Epithelial cell of proximal tubule (primary cell): ENCODE measurements around the gene EIF4E. TPM values are rescaled to one million over a fixed set of nuclear protein-coding genes. Genes with fewer than 3 reads are reported as not detected.

Experiments
- DNase-seq: peaks from one replicate; pipeline ENCODE4 v3.0.0-alpha.2; 2011; ENCODE audit warnings: low read depth
- H3K4me3 ChIP-seq: 2 replicates; pipeline ENCODE4 v1.5.1; 2011; ENCODE audit warnings: low read depth, mild to moderate bottlenecking, low read length
- total RNA-seq: library from RNA; depleted of rRNA; stranded (reverse); fragments of >200 nt; gene quantifications from 2 replicates; pipeline ENCODE4 v1.2.3, GENCODE V29; 2015
- TF ChIP-seq, protein P1 (sequence below): conservative IDR thresholded peaks from 2 replicates; pipeline ENCODE4 v1.5.1; 2012; ENCODE audit warnings: low read depth, mild to moderate bottlenecking, low read length

Gene EIF4E
- total RNA-seq, 1 donor from 2014 or later, result 157 TPM

DNA sequence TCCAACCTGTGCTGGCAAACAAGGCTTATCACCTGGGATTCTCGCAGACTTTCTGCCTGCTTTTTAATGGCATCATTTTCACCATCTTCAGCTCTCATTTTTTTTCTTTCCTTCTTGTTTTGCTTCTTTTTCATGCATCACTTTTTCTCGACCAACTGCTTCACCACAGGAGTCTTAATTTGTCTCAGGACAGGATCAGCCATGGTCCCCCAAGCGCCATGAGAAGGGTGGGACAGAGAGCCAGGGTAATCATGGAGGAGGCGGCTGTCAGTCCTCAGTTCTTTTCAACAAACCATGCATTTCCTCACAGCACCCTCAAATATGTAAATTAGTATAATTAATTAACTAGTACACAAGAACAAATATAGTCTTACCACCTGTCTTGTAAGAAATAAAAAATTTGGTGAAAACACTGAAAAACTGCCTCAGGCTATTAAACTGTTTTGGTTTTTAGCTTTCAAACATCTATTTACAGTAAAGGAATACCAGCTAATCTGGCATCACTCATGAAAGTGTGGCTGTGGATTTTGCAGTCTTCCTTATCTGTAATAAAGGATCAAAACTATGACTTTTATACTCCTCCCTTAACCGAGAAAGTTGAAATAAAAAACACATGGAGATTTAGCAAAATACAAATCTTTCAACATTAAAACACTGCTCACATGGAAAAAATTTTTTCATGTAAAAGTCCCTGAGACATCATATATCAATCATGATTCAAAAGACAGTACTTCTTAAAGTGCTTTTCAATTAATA is 19.1 kb downstream of the EIF4E start:
- DNase-seq, result no peak
- TF ChIP-seq, protein P1, sequence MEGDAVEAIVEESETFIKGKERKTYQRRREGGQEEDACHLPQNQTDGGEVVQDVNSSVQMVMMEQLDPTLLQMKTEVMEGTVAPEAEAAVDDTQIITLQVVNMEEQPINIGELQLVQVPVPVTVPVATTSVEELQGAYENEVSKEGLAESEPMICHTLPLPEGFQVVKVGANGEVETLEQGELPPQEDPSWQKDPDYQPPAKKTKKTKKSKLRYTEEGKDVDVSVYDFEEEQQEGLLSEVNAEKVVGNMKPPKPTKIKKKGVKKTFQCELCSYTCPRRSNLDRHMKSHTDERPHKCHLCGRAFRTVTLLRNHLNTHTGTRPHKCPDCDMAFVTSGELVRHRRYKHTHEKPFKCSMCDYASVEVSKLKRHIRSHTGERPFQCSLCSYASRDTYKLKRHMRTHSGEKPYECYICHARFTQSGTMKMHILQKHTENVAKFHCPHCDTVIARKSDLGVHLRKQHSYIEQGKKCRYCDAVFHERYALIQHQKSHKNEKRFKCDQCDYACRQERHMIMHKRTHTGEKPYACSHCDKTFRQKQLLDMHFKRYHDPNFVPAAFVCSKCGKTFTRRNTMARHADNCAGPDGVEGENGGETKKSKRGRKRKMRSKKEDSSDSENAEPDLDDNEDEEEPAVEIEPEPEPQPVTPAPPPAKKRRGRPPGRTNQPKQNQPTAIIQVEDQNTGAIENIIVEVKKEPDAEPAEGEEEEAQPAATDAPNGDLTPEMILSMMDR, result no peak
- no peak overlapping the region for H3K4me3 ChIP-seq

DNA sequence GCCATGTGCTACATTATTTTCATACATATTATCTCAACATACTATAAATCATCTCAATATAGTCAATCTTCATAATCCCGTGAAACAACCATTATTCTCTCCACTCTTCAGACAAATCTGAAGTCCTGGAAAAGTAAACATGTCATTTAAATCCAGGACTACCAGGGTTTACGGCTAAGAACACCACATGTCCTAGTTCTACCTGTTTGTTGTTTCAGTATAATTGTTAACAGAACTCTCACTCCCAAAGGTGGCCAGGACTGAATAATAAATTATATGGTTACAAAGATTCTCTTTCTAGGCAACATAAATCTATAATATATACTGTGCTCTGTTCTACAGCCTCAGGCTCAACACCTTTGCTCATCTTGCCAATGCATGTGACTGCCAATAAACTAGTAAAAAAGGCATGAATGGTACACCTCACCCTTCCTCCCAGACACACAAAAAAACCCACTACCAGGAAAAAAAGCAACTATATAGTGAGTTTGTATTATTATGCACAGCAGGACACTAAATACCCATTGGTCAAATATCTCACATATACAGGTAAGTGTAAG is 20.1 kb downstream of the EIF4E start:
- DNase-seq, result no peak
- TF ChIP-seq, protein P1, result no peak
- no peak overlapping the region for H3K4me3 ChIP-seq

DNA sequence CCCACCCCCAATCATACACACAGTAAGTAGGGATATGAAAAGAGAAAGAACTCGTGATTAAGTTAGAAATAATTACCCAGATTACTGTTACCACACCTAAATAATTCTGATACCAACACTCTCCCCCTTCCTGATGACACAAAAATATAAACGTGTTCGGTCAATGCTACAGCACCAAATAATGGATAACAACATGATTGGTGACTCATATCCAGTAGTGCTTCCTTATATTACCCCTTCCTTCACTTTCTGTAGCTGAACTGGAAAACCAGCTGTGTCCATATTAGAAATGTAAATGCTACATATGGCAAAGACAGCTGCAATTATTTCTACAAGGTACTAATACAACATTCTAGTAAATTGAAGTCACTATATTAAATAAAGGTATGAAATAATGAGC is 20.8 kb downstream of the EIF4E start:
- TF ChIP-seq, protein P1, result no peak
- no peak for DNase-seq
- no peak overlapping the region for H3K4me3 ChIP-seq

DNA sequence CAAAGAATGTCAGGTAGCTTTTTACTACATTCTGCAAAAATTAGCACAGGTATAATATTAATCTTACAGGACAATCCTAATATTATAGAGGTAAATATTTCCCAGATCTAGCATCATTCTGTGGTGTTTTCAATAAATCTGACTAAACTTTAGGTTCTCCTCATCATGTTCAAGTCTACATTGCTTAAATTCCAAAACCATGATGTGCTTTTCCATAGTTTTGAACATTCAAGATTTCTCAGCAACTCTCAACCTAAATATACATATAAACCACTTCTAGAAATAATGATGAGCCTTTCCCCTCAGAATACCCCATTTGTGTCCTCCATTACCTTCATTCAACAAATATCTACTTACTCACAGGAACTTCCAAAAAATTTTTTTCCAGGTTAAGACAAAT is 23.1 kb downstream of the EIF4E start:
- H3K4me3 ChIP-seq, result no peak overlapping the region
- TF ChIP-seq, protein P1, result no peak
- DNase-seq, result no peak

DNA sequence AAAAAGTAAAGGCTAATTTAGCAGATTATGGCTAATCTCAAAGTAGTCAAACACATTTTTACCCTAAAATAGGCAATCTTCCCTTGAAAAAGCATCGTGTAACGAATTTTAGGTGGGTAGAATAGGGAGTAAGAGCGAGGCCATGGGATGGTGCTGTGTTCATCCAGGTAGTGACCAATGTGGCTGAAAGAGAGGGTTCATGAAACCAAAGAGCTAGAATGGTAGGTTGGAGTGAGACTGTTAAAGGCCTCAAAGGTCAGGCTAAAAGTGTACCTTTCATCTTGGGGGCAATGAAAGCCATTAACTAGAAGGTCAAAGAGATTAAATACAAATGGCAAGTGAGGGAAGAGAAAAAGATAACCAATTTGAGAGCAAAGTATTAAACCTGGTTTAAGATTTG is 23.6 kb downstream of the EIF4E start:
- DNase-seq, result no peak
- H3K4me3 ChIP-seq, result no peak overlapping the region
- TF ChIP-seq, protein P1, result no peak

DNA sequence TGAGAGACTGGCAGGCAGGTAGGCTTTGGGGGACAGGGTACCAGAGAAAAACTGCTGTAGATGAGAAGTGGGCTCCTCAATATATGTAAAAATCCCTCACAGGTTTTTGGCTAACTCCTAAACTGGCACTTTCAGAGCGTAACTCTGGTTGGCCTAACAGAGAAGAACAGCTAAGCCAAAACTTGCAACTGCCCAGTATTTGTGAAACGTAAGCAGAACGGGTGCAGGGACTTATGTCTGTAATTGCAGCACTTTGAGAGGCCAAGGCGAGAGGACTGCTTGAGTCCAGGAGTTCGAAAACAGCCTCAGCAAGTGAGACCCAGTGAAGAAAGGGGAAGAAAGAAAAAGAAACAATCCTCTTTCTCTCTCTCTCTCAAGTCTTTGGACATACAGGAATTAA is 25.0 kb downstream of the EIF4E start:
- DNase-seq, result no peak
- TF ChIP-seq, protein P1, result no peak
- no peak overlapping the region for H3K4me3 ChIP-seq

DNA sequence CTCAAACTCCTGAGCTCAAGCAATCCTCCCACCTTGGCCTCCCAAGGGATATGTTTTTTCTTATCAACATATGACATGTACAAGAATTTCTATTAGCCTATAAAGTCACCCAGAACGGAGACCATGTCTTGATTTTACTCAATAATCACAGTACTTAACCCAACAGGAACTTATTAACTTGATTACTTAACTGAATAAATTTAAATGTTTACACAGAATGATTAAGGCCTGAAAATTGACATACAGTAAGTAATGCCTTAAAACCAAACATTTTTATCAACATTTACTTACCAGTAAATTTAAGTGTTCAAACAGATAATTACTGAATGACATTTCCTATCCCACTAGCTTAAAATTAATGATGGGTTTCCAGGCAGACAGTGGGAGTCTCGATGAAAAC is 25.4 kb downstream of the EIF4E start:
- no peak overlapping the region for H3K4me3 ChIP-seq
- TF ChIP-seq, protein P1, result no peak
- DNase-seq, result no peak
